Upper lobe of left lung (tissue), 4 donors: Measurements from ENCODE around the gene MAP1A.

Experiments used
- CTCF ChIP-seq, 6 experiments: fragments of 450-650 bp in 4 of 6; fragments of 200-600 bp in 2 of 6; sonication (generic) in 2 of 6; IDR thresholded peaks; one replicate each; pipeline ENCODE4 v1.5.1; 2016 to 2019; ENCODE audit warnings: antibody characterized with exemption in 6 of 6
- EP300 ChIP-seq, 4 donors: sonication (generic); formaldehyde crosslinking; IDR thresholded peaks; one replicate each; pipeline ENCODE4 v1.5.1; 2017; ENCODE audit warnings: antibody characterized with exemption in 4 of 4, control low read depth in 2 of 4

- TF ChIP-seq EP300 (IDR thresholded peaks at IDR 0.05) (no peak), CTCF (IDR thresholded peaks at IDR 0.05) (no peak)
Observed at GRCh38 chr15:43505738-43506137, 11.7 kb upstream of the MAP1A start.
